ENCODE data around the gene SLC5A7.

SLC5A7 gene

DNA sequence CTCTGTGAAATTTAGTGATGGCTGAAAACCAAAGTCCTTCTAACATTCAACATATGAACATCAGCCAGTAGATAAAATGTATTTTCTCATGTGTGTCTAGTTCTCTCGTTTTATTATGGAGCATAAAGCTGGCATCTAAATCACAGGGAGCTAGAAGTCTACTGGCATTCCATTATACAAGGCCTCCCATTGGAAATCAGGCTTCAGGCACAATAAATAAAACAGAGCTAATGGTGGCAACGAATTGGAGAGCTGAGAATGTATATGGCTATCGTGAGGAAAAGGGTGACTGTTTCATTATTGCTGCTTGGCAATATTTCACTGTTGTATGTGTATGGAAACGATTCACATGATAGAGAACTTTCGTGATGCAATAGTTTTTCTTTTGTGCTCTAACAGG lies 62.4 kb downstream of the SLC5A7 start:
- TF ChIP-seq, protein P1, sequence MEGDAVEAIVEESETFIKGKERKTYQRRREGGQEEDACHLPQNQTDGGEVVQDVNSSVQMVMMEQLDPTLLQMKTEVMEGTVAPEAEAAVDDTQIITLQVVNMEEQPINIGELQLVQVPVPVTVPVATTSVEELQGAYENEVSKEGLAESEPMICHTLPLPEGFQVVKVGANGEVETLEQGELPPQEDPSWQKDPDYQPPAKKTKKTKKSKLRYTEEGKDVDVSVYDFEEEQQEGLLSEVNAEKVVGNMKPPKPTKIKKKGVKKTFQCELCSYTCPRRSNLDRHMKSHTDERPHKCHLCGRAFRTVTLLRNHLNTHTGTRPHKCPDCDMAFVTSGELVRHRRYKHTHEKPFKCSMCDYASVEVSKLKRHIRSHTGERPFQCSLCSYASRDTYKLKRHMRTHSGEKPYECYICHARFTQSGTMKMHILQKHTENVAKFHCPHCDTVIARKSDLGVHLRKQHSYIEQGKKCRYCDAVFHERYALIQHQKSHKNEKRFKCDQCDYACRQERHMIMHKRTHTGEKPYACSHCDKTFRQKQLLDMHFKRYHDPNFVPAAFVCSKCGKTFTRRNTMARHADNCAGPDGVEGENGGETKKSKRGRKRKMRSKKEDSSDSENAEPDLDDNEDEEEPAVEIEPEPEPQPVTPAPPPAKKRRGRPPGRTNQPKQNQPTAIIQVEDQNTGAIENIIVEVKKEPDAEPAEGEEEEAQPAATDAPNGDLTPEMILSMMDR (IDR thresholded peaks at IDR 0.05; ENCODE audit: low read depth, low read length, missing control alignments): no peak

DNA sequence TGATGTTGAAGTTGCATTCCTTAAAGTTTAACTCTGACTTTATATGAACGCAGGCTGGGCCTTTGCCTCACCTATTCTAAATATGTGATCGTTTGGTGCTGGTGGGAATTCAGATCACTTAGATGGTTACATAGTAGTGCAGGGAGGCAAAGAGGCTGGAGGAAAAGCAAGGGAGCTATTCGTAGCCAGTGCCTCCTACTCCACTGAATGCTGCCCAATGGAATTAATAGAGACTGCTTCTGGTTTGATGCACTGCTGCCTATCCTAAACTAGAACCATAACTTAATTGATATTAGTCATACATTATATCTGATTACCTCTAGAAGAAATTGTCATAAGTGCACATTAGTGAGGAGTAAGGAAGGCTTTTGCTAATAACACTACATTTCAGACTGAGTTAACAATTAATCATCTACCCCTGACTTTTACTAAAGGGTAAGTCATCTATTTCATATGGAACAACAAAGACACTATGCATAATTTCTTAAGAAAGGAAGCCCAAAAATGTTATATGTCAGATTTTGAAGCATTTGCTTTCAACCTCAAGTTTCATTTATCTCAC lies 72.3 kb downstream of the SLC5A7 start:
- no peak overlapping the region for H3K4me3 ChIP-seq (ENCODE audit: low read depth, low read length)
- no peak for DNase-seq (ENCODE audit: low read depth)
- in situ Hi-C loops (cut with HindIII; ENCODE audit: low sequenced_read_pairs): no loop called here
- TF ChIP-seq, protein P1 (IDR thresholded peaks at IDR 0.05; ENCODE audit: low read depth, low read length, missing control alignments): no peak

More for the DNA sequence above, 62.4 kb downstream of the SLC5A7 start:
- DNase-seq (ENCODE audit: low read depth): no peak
- H3K4me3 ChIP-seq (ENCODE audit: low read depth, low read length): no peak overlapping the region
- in situ Hi-C loops (cut with HindIII; ENCODE audit: low sequenced_read_pairs): no loop called here

- no peak overlapping the region for H3K4me3 ChIP-seq (ENCODE audit: low read depth, low read length)
- in situ Hi-C loops (cut with HindIII; ENCODE audit: low sequenced_read_pairs): no loop called here
- no peak for DNase-seq (ENCODE audit: low read depth)
- TF ChIP-seq, protein P1 (IDR thresholded peaks at IDR 0.05; ENCODE audit: low read depth, low read length, missing control alignments): no peak
These were observed 75.2 kb downstream of the SLC5A7 start for GRCh38 chr2:108061439-108062042.
